EH (cell line): Measurements from ENCODE around the gene CACNA1B.
"Not testable (repeated sequence)": the region's sequence is repeated elsewhere in the genome, so short reads cannot be mapped to it uniquely, and the experiment has no call there.

Experiments used
- DNase-seq: peaks from one replicate; pipeline ENCODE4 v3.0.0-alpha.2; 2015; ENCODE audit warnings: low read depth

CACNA1B gene

DNA sequence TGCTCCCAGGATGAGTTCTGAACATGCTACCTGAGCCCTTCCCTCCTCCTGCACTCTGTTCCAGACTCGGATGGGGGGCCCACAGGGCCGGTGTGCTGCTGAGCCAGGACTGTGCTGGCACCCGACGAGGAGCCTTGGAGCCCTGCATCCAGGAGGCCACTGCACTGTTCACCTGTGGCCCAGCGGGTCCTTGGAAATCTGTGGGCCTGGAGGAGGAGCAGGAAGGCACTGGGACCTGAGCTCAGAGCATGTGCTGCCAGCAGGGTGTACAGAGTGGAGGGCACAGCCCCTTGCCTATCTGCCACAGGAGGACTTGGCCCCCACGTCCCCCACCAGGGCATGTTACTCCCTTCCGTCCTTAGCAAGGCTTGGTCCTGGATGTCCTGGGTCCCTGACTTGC is 265.9 kb downstream of the CACNA1B start:
- DNase-seq: not testable (repeated sequence)

GRCh38 chr9:138147556-138147955 is 270.0 kb downstream of the CACNA1B start:
- peak; percentile 8 for DNase-seq

DNA sequence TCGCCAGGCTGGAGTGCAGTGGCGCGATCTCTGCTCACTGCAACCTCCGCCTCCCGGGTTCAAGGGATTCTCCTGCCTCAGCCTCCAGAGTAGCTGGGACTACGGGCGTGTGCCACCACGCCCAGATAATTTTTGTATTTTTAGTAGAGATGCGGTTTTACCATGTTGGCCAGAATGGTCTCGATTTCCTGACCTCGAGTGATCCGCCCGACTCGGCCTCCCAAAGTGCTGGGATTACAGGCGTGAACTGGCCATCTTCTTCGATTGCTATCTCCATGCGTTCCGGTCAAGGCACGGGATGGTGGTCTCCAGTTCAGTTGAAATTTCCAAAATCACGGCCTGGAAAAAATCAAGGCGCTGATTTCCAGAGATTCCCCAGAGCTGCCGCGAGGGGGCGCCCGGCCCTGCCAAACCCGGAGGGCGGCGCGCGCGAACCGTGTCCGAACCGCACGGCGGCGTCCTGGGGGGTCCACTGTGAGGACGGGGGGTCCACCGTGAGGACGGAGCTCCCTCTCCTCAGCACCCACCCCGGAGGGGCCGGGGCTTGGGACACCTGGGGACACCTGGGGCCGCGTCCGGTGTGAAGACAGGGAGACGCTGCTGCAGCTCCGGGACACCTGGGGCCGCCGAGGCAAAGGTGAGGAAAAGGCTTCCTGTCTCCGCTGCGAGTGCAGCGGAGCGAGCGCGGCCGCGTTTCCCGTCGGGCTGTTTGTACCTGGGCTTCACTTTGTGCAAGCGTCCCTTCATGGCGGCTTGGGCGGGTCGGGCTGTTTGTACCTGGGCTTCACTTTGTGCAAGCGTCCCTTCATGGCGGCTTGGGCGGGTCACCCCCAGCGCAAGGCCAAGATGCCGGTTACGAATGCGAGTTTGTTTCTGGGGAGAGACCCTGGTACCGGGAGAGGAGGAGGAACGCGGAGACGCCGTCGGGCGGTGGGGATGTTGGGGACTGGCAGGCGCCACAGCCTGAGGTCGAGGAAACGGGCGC is 272.4 kb downstream of the CACNA1B start:
- not testable (repeated sequence) for DNase-seq

GRCh38 chr9:138155788-138156187 is 278.2 kb downstream of the CACNA1B start:
- DNase-seq: not testable (repeated sequence)

- not testable (repeated sequence) for DNase-seq
Observed at GRCh38 chr9:138166793-138167192, 289.2 kb downstream of the CACNA1B start.
